ENCODE results near the gene GNG7. TPM values are rescaled to one million over a fixed set of nuclear protein-coding genes. Genes with fewer than 3 reads are reported as not detected.
A peak's percentile ranks its signal among the peaks of the same experiment; 100 is the strongest.

GNG7 gene
- total RNA-seq, 1 donor from 2014 or later: 0.96 TPM

- intact Hi-C loops (cut with DNase I): no loop called here
- Histone ChIP-seq H3K9me3 (no peaks in the 10 kb centered on the region), H3K4me1 (peaks cover 16 to 17% of the 10 kb centered on the region in 2 donors), H3K4me3 (no peak overlapping the region), H3K27me3 (peaks cover 11% of the 10 kb centered on the region), H3K27ac (peak overlapping the region in 1 of 2 donors; percentile 58), H3K36me3 (no peaks in the 10 kb centered on the region)
- no peak for DNase-seq (ENCODE audit: low spot score in 2 of 2)
- TF ChIP-seq, protein P1, sequence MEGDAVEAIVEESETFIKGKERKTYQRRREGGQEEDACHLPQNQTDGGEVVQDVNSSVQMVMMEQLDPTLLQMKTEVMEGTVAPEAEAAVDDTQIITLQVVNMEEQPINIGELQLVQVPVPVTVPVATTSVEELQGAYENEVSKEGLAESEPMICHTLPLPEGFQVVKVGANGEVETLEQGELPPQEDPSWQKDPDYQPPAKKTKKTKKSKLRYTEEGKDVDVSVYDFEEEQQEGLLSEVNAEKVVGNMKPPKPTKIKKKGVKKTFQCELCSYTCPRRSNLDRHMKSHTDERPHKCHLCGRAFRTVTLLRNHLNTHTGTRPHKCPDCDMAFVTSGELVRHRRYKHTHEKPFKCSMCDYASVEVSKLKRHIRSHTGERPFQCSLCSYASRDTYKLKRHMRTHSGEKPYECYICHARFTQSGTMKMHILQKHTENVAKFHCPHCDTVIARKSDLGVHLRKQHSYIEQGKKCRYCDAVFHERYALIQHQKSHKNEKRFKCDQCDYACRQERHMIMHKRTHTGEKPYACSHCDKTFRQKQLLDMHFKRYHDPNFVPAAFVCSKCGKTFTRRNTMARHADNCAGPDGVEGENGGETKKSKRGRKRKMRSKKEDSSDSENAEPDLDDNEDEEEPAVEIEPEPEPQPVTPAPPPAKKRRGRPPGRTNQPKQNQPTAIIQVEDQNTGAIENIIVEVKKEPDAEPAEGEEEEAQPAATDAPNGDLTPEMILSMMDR (IDR thresholded peaks at IDR 0.05): no peak
Observed at GRCh38 chr19:2724148-2724557, 21.7 kb upstream of the GNG7 start.

- H3K36me3 ChIP-seq: no peaks in the 10 kb centered on the region
- no peak for DNase-seq (ENCODE audit: low spot score in 2 of 2)
- H3K27me3 ChIP-seq: peaks cover 11% of the 10 kb centered on the region
- H3K9me3 ChIP-seq: no peaks in the 10 kb centered on the region
- TF ChIP-seq, protein P1 (IDR thresholded peaks at IDR 0.05): no peak
- peaks cover 16 to 17% of the 10 kb centered on the region in 2 donors for H3K4me1 ChIP-seq
- H3K27ac ChIP-seq: peak overlapping the region; percentile 44 to 58
- intact Hi-C loops (cut with DNase I): loop anchor here (1.0 kb wide), 1 partner anchor 17 kb away; the partner anchor contains the start of gene SLC39A3
- no peak overlapping the region for H3K4me3 ChIP-seq
Observed at GRCh38 chr19:2723747-2724146, 21.3 kb upstream of the GNG7 start.

DNA sequence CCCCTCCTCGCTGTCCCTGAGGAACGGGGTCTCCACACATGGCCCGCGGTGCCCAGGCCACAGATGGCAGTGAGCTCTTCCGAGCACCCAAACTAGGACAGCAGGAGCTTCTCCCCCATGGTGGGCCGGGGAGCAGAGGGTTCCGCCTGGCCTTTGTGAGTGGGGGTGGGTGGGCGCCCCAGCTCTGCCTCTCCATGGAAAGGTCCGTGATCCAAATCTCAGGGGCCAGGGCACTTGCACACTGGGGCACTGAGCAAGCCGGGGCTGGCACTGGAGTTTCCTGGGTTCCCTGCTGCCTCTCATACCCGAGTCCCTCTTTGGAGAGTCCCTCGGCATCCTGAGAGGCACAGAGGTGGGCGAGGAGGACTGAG, 20.8 kb upstream of the GNG7 start:
- Histone ChIP-seq H3K4me3 (peak overlapping the region in 1 of 2 donors; percentile 40), H3K4me1 (peaks cover 16 to 17% of the 10 kb centered on the region in 2 donors), H3K27ac (peak overlapping the region; percentile 44 to 58), H3K27me3 (peaks cover 11% of the 10 kb centered on the region), H3K9me3 (no peaks in the 10 kb centered on the region), H3K36me3 (no peaks in the 10 kb centered on the region)
- no peak for DNase-seq (ENCODE audit: low spot score in 2 of 2)
- intact Hi-C loops (cut with DNase I): loop anchor here (1.0 kb wide), 1 partner anchor 17 kb away; the partner anchor contains the start of gene SLC39A3
- TF ChIP-seq, protein P1 (IDR thresholded peaks at IDR 0.05): no peak

DNA sequence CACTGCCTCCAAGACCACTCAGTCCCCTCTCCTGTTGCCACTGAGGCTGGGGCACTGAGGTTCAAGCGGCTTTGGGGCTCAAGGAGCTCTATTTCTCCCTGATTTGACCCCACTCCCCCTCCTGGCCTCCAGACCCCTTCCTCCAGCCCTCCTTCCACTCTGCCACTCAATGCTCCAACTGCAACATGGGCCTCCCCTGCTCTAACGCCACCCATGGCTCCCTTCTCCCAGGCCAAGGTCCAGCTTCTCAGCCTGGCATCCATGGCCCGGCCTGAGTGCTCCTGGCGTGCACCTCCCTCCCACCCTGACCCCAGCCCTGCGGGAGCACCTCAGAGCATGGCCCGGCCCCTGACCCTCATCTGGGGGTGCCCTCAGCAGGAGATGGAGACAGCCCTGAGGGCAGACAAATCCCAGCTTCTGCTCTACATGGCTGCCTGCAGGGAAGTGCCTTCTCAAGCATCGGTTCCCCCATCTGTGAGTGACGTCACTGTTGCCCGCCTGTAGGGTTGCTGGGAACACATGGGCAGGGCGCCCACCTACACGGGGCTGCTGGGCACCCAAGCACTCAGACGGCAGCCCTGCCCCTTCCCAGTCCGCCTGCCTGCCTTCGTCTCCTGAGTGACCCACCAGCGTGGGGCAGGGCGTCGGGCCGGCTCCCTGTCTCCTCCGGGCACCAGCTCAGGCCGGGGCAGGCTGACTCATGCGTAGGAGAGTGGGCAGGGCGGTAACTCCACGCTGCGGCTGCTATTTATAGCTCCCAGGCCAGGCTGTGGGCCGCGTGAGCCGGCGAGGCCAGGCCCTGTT, 20.2 kb upstream of the GNG7 start:
- H3K27me3 ChIP-seq: peaks cover 11% of the 10 kb centered on the region
- intact Hi-C loops (cut with DNase I): loop anchor here (1.0 kb wide), 1 partner anchor 18 kb away; the partner anchor contains the start of gene SLC39A3
- TF ChIP-seq, protein P1 (IDR thresholded peaks at IDR 0.05): no peak
- H3K9me3 ChIP-seq: no peaks in the 10 kb centered on the region
- DNase-seq (ENCODE audit: low spot score in 2 of 2): peak; percentile 74 to 90
- H3K36me3 ChIP-seq: no peaks in the 10 kb centered on the region
- H3K4me1 ChIP-seq: peaks cover 16 to 17% of the 10 kb centered on the region in 2 donors
- H3K27ac ChIP-seq: peak overlapping the region; percentile 44 to 58
- H3K4me3 ChIP-seq: peak overlapping the region in 1 of 2 donors; percentile 40

- Histone ChIP-seq H3K4me3 (peak overlapping the region; percentile 19 to 27), H3K27me3 (peaks cover 11% of the 10 kb centered on the region), H3K4me1 (peaks cover 16 to 17% of the 10 kb centered on the region in 2 donors), H3K27ac (no peak overlapping the region), H3K36me3 (no peaks in the 10 kb centered on the region), H3K9me3 (no peaks in the 10 kb centered on the region)
- DNase-seq (ENCODE audit: low spot score in 2 of 2): no peak
- intact Hi-C loops (cut with DNase I): no loop called here
- TF ChIP-seq, protein P1 (IDR thresholded peaks at IDR 0.05): no peak
Observed at GRCh38 chr19:2721570-2722540, 19.4 kb upstream of the GNG7 start.
